HG03159 (cell line): ENCODE results near the gene GGT5.

Experiments used
- ATAC-seq: cut with Tn5 transposase; IDR thresholded peaks from one replicate; pipeline ENCODE4 v1.9.1; 2021; ENCODE audit warnings: mild to moderate bottlenecking, moderate library complexity; ENCODE audit not compliant: unreplicated experiment

Gene GGT5

GRCh38 chr22:24171822-24172221, 73.1 kb downstream of the GGT5 start:
- no peak for ATAC-seq

DNA sequence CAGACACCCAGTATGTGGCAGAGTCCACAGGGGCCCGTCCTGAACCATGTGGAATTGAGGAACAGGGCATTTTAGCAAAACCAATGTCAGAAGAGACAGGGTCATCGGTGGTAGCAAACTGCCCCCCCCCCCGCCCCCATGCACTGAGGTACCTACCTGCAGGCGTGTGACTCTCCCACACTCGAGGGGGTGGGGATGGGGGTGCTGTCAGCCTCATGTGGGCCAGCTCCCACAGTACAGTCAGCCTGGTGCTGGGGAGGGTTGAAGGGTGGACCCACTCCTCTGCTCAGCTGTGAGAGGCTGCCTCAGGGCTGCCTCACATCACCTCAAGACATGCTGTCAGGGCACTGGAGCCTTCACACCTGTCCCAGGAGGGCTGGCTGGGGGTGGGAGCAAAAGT, 74.2 kb downstream of the GGT5 start:
- no peak for ATAC-seq

GRCh38 chr22:24170188-24170587, 74.7 kb downstream of the GGT5 start:
- ATAC-seq: no peak
